Measurements from ENCODE around the gene CELSR1. TPM values are rescaled to one million over a fixed set of nuclear protein-coding genes. Genes with fewer than 3 reads are reported as not detected.

Gene CELSR1
- total and polyA plus RNA-seq, 8 donors, result 24.6 to 59.8 (median 33.3) TPM

GRCh38 chr22:46421267-46421666 is 116.2 kb downstream of the CELSR1 start:
- no peak overlapping the region for H3K27ac ChIP-seq
- no peaks in the 10 kb centered on the region for H3K36me3 ChIP-seq
- intact Hi-C loops (cut with DNase I), result no loop called here
- H3K27me3 ChIP-seq, result peaks cover 0 to 15% of the 10 kb centered on the region in 2 donors
- TF ChIP-seq CTCF (IDR thresholded peaks at IDR 0.05), result no peak
- ATAC-seq (no peak), DNase-seq (peak in 1 of 4 donors; percentile 65)
- no peak overlapping the region for H3K4me3 ChIP-seq
- no peaks in the 10 kb centered on the region for H3K4me1 ChIP-seq
- H3K9me3 ChIP-seq, result no peaks in the 10 kb centered on the region

- Histone ChIP-seq H3K4me1 (no peaks in the 10 kb centered on the region), H3K9me3 (no peaks in the 10 kb centered on the region), H3K27me3 (peaks cover 0 to 17% of the 10 kb centered on the region in 2 donors), H3K36me3 (no peaks in the 10 kb centered on the region), H3K4me3 (no peak overlapping the region), H3K27ac (no peak overlapping the region)
- DNase-seq, result no peak
- intact Hi-C loops (cut with DNase I), result no loop called here
- ATAC-seq, result no peak
- no peak for TF ChIP-seq CTCF (IDR thresholded peaks at IDR 0.05)
Observed at GRCh38 chr22:46419754-46420571, 117.5 kb downstream of the CELSR1 start.

- Histone ChIP-seq H3K4me3 (no peak overlapping the region), H3K27me3 (peaks cover 0 to 20% of the 10 kb centered on the region in 2 donors), H3K9me3 (no peaks in the 10 kb centered on the region), H3K4me1 (no peaks in the 10 kb centered on the region), H3K27ac (no peak overlapping the region), H3K36me3 (no peaks in the 10 kb centered on the region)
- DNase-seq (peak in 1 of 4 donors; percentile 36), ATAC-seq (no peak)
- TF ChIP-seq CTCF (IDR thresholded peaks at IDR 0.05), result no peak
- intact Hi-C loops (cut with DNase I), result no loop called here
Observed at GRCh38 chr22:46418827-46419226, 118.6 kb downstream of the CELSR1 start.

GRCh38 chr22:46417769-46418168 is 119.7 kb downstream of the CELSR1 start:
- no peak for TF ChIP-seq CTCF (IDR thresholded peaks at IDR 0.05)
- intact Hi-C loops (cut with DNase I), result no loop called here
- Histone ChIP-seq H3K4me1 (no peaks in the 10 kb centered on the region), H3K9me3 (no peaks in the 10 kb centered on the region), H3K4me3 (no peak overlapping the region), H3K36me3 (no peaks in the 10 kb centered on the region), H3K27me3 (peaks cover 0 to 20% of the 10 kb centered on the region in 2 donors), H3K27ac (no peak overlapping the region)
- no peak for ATAC-seq
- no peak for DNase-seq

- H3K4me1 ChIP-seq, result no peaks in the 10 kb centered on the region
- no peak for TF ChIP-seq CTCF (IDR thresholded peaks at IDR 0.05)
- H3K27me3 ChIP-seq, result peaks cover 0 to 20% of the 10 kb centered on the region in 2 donors
- intact Hi-C loops (cut with DNase I), result no loop called here
- H3K4me3 ChIP-seq, result no peak overlapping the region
- no peak overlapping the region for H3K27ac ChIP-seq
- DNase-seq (no peak), ATAC-seq (no peak)
- no peaks in the 10 kb centered on the region for H3K9me3 ChIP-seq
- no peaks in the 10 kb centered on the region for H3K36me3 ChIP-seq
Observed at GRCh38 chr22:46416891-46417580, 120.4 kb downstream of the CELSR1 start.

Measured in left lung (tissue), 10 donors.